Common myeloid progenitor, CD34-positive (primary cell): ENCODE results near the gene SMIM38.

Source experiments
- CTCF ChIA-PET: fragments of 350-600 bp; sonication (Branson Sonifier 250); formaldehyde crosslinking; loops from one replicate; lab custom pipeline; 2021; ENCODE audit warnings: antibody characterized with exemption; lab: Charles Lee
- POLR2A ChIA-PET: fragments of 350-600 bp; sonication (Branson Sonifier 250); formaldehyde crosslinking; loops from one replicate; lab custom pipeline; 2021; ENCODE audit warnings: antibody characterized with exemption; lab: Charles Lee
- DNase-seq, 3 donors: peaks; one replicate each; pipeline versions ENCODE4 v3.0.0 to v3.0.0-alpha.2; 2013
- H3K27ac ChIP-seq, 2 experiments: 1 replicate in 1 of 2; 2 replicates in 1 of 2; pipeline ENCODE4 v1.7.0; 2013; ENCODE audit warnings: inconsistent platforms in 2 of 2, low read length in 2 of 2, mild to moderate bottlenecking in 2 of 2, low read depth in 1 of 2, moderate library complexity in 1 of 2; ENCODE audit not compliant: severe bottlenecking in 2 of 2, insufficient read depth in 1 of 2, poor library complexity in 1 of 2
- H3K27me3 ChIP-seq, 5 experiments: replicated peaks in 2 of 5; 1 replicate in 3 of 5; 2 replicates in 2 of 5; pipeline versions ENCODE4 v1.6.1 to v1.7.0; 2013; ENCODE audit warnings: low read length in 4 of 5, mild to moderate bottlenecking in 2 of 5, moderate library complexity in 2 of 5, inconsistent platforms in 1 of 5; ENCODE audit not compliant: insufficient read depth in 5 of 5, control insufficient read depth in 4 of 5
- H3K36me3 ChIP-seq, 4 experiments: 1 replicate in 2 of 4; 2 replicates in 2 of 4; pipeline versions ENCODE4 v1.6.1 to v1.7.0; 2013; ENCODE audit warnings: low read length in 3 of 4, control low read depth in 1 of 4, mild to moderate bottlenecking in 1 of 4; ENCODE audit not compliant: control insufficient read depth in 4 of 4, insufficient read depth in 4 of 4
- H3K4me1 ChIP-seq, 4 experiments: 1 replicate in 3 of 4; 2 replicates in 1 of 4; pipeline versions ENCODE4 v1.6.1 to v1.7.1; 2013; ENCODE audit warnings: low read length in 3 of 4, mild to moderate bottlenecking in 3 of 4, control low read depth in 1 of 4, inconsistent platforms in 1 of 4, moderate library complexity in 1 of 4; ENCODE audit not compliant: control insufficient read depth in 4 of 4, insufficient read depth in 4 of 4; ENCODE audit errors: control extremely low read depth in 1 of 4
- H3K4me3 ChIP-seq, 7 experiments: 1 replicate in 4 of 7; 2 replicates in 3 of 7; pipeline versions ENCODE4 v1.5.1 to v1.7.0; 2013; ENCODE audit warnings: mild to moderate bottlenecking in 7 of 7, low read length in 6 of 7, moderate library complexity in 6 of 7, inconsistent platforms in 2 of 7, low read depth in 2 of 7, control low read depth in 1 of 7; ENCODE audit not compliant: insufficient read depth in 4 of 7, control insufficient read depth in 1 of 7; ENCODE audit errors: extremely low read depth in 1 of 7
- H3K9me3 ChIP-seq, 5 experiments: 1 replicate in 4 of 5; 2 replicates in 1 of 5; pipeline versions ENCODE4 v1.6.1 to v1.7.1; 2013; ENCODE audit warnings: low read length in 4 of 5, mild to moderate bottlenecking in 2 of 5, inconsistent platforms in 1 of 5, low read depth in 1 of 5, moderate library complexity in 1 of 5; ENCODE audit not compliant: control insufficient read depth in 4 of 5, insufficient read depth in 2 of 5; ENCODE audit errors: control extremely low read depth in 1 of 5
- WGBS: methylation state at CpG from one replicate; pipeline ENCODE4 v1.1.5; 2013; ENCODE audit not compliant: insufficient coverage; 5-methylcytosine and 5-hydroxymethylcytosine counted together

Gene SMIM38

GRCh38 chr11:69115586-69116560 lies 39.9 kb upstream of the SMIM38 start:
- POLR2A ChIA-PET: no interaction called here
- CTCF ChIA-PET: interaction anchor here (1.1 to 3.5 kb wide), 4 partner anchors 11 to 556 kb away, joined by 3 to 14 read pairs (median 3); no protein-coding TSS in a partner anchor

GRCh38 chr11:69116671-69117070 lies 39.1 kb upstream of the SMIM38 start:
- Histone ChIP-seq H3K27me3 (no peaks in the 10 kb centered on the region), H3K36me3 (no peaks in the 10 kb centered on the region), H3K9me3 (peaks cover 0 to 2% (median 0%) of the 10 kb centered on the region in 5 experiments), H3K4me1 (peaks cover 0 to 7% (median 3%) of the 10 kb centered on the region in 4 experiments), H3K4me3 (no peak overlapping the region), H3K27ac (no peak overlapping the region)
- ChIA-PET POLR2A (no interaction called here), CTCF (no interaction called here)
- DNase-seq: no peak
- WGBS: 91% methylated on average over 9 of the region's 10 CpGs

More at GRCh38 chr11:69115586-69116560, 39.9 kb upstream of the SMIM38 start:
- no peak overlapping the region for H3K4me3 ChIP-seq
- H3K9me3 ChIP-seq: peaks cover 0 to 2% (median 0%) of the 10 kb centered on the region in 5 experiments
- no peaks in the 10 kb centered on the region for H3K36me3 ChIP-seq
- peaks cover 0 to under 1% (median under 1%) of the 10 kb centered on the region in 4 experiments for H3K4me1 ChIP-seq
- DNase-seq: no peak
- H3K27ac ChIP-seq: no peak overlapping the region
- WGBS: 94% methylated on average over 41 of the region's 41 CpGs
- H3K27me3 ChIP-seq: peaks cover 0 to 2% (median 0%) of the 10 kb centered on the region in 5 experiments

GRCh38 chr11:69119190-69119589 lies 36.5 kb upstream of the SMIM38 start:
- H3K4me3 ChIP-seq: no peak overlapping the region
- no peaks in the 10 kb centered on the region for H3K27me3 ChIP-seq
- DNase-seq: no peak
- POLR2A ChIA-PET: no interaction called here
- CTCF ChIA-PET: no interaction called here
- no peak overlapping the region for H3K27ac ChIP-seq
- 43% methylated on average over 1 of the region's 2 CpGs for WGBS
- H3K4me1 ChIP-seq: peaks cover 0 to 20% (median 14%) of the 10 kb centered on the region in 4 experiments
- peaks cover 0 to 2% (median 0%) of the 10 kb centered on the region in 5 experiments for H3K9me3 ChIP-seq
- H3K36me3 ChIP-seq: no peaks in the 10 kb centered on the region

- peaks cover 0 to 2% (median 0%) of the 10 kb centered on the region in 5 experiments for H3K9me3 ChIP-seq
- ChIA-PET CTCF (no interaction called here), POLR2A (no interaction called here)
- H3K4me1 ChIP-seq: peaks cover 0 to 20% (median 14%) of the 10 kb centered on the region in 4 experiments
- no peak overlapping the region for H3K4me3 ChIP-seq
- no peaks in the 10 kb centered on the region for H3K27me3 ChIP-seq
- no peaks in the 10 kb centered on the region for H3K36me3 ChIP-seq
- H3K27ac ChIP-seq: no peak overlapping the region
- no peak for DNase-seq
- WGBS: 94% methylated on average over 17 of the region's 21 CpGs
Observed at GRCh38 chr11:69120096-69120875, 35.4 kb upstream of the SMIM38 start.

GRCh38 chr11:69121021-69121420 lies 34.7 kb upstream of the SMIM38 start:
- no peak overlapping the region for H3K27ac ChIP-seq
- H3K4me3 ChIP-seq: no peak overlapping the region
- CTCF ChIA-PET: no interaction called here
- H3K9me3 ChIP-seq: peaks cover 0 to 2% (median 0%) of the 10 kb centered on the region in 5 experiments
- 50% methylated on average over 8 of the region's 9 CpGs for WGBS
- POLR2A ChIA-PET: interaction anchor here (0.7 kb wide), 1 partner anchor 12 kb away, joined by 3 read pairs; no protein-coding TSS in a partner anchor
- peak in 2 of 3 donors; percentile 26 to 37 for DNase-seq
- no peaks in the 10 kb centered on the region for H3K27me3 ChIP-seq
- no peaks in the 10 kb centered on the region for H3K36me3 ChIP-seq
- H3K4me1 ChIP-seq: peaks cover 0 to 20% (median 14%) of the 10 kb centered on the region in 4 experiments

GRCh38 chr11:69121621-69122325 lies 34.0 kb upstream of the SMIM38 start:
- ChIA-PET POLR2A (interaction anchor here (0.7 kb wide), 1 partner anchor 12 kb away, joined by 3 read pairs; no protein-coding TSS in a partner anchor), CTCF (no interaction called here)
- Histone ChIP-seq H3K9me3 (peaks cover 0 to 2% (median 0%) of the 10 kb centered on the region in 5 experiments), H3K36me3 (no peaks in the 10 kb centered on the region), H3K4me1 (peaks cover 0 to 20% (median 14%) of the 10 kb centered on the region in 4 experiments), H3K4me3 (no peak overlapping the region), H3K27me3 (no peaks in the 10 kb centered on the region), H3K27ac (no peak overlapping the region)
- 92% methylated on average over 16 of the region's 19 CpGs for WGBS
- DNase-seq: no peak
